C1 segment of cervical spinal cord (tissue), 14 donors: ENCODE data around the gene MUTYH.

ENCODE experiments used
- DNase-seq, 14 donors: peaks; one replicate each; lab custom pipeline; 2025; lab: John Stamatoyannopoulos, UW

Gene MUTYH

GRCh38 chr1:45348966-45349677 is 8.9 kb upstream of the MUTYH start:
- DNase-seq: peak in 5 of 14 donors; percentile 19 to 97 (median 36)

- no peak for DNase-seq
Measured at GRCh38 chr1:45348609-45348965, 8.3 kb upstream of the MUTYH start.

- no peak for DNase-seq
Measured at GRCh38 chr1:45348020-45348419, 7.8 kb upstream of the MUTYH start.

- DNase-seq: no peak
Measured at GRCh38 chr1:45346473-45346872, 6.2 kb upstream of the MUTYH start.

- no peak for DNase-seq
Measured at GRCh38 chr1:45345014-45345413, 4.8 kb upstream of the MUTYH start.

- no peak for DNase-seq
Measured at GRCh38 chr1:45344499-45344898, 4.3 kb upstream of the MUTYH start.

- peak in 1 of 14 donors; percentile 32 for DNase-seq
Measured at GRCh38 chr1:45340816-45341466, 701 bp upstream of the MUTYH start.

- no peak for DNase-seq
Measured at GRCh38 chr1:45337630-45338325, 2.5 kb downstream of the MUTYH start.

- DNase-seq: no peak
Measured at GRCh38 chr1:45335855-45336324, 4.3 kb downstream of the MUTYH start.

- peak in 7 of 14 donors; percentile 6 to 90 (median 22) for DNase-seq
Measured at GRCh38 chr1:45334308-45335245, 5.7 kb downstream of the MUTYH start.

GRCh38 chr1:45332346-45332720 is 7.9 kb downstream of the MUTYH start:
- DNase-seq: no peak

GRCh38 chr1:45331436-45332345 is 8.5 kb downstream of the MUTYH start:
- no peak for DNase-seq

GRCh38 chr1:45329445-45329844 is 10.8 kb downstream of the MUTYH start:
- no peak for DNase-seq

- DNase-seq: peak in 1 of 14 donors; percentile 4
Measured at GRCh38 chr1:45328680-45329079, 11.6 kb downstream of the MUTYH start.

- DNase-seq: peak in 2 of 14 donors; percentile 25 to 34
Measured at GRCh38 chr1:45327644-45328515, 12.4 kb downstream of the MUTYH start.

GRCh38 chr1:45326627-45327623 is 13.3 kb downstream of the MUTYH start, which contains the start of gene HPDL:
Gene HPDL (plus strand): TSS chr1:45326895. CDS start chr1:45327149, 254 bp downstream.
- DNase-seq: peak in 13 of 14 donors; percentile 26 to 87 (median 72)

- peak in 4 of 14 donors; percentile 8 to 42 (median 24) for DNase-seq
Measured at GRCh38 chr1:45325851-45326506, 14.3 kb downstream of the MUTYH start.
